Measurements from ENCODE around the gene CAV3. TPM values are rescaled to one million over a fixed set of nuclear protein-coding genes. Genes with fewer than 3 reads are reported as not detected.

Gene CAV3
- total and polyA plus RNA-seq, 2 experiments from 2014 or later: not detected

DNA sequence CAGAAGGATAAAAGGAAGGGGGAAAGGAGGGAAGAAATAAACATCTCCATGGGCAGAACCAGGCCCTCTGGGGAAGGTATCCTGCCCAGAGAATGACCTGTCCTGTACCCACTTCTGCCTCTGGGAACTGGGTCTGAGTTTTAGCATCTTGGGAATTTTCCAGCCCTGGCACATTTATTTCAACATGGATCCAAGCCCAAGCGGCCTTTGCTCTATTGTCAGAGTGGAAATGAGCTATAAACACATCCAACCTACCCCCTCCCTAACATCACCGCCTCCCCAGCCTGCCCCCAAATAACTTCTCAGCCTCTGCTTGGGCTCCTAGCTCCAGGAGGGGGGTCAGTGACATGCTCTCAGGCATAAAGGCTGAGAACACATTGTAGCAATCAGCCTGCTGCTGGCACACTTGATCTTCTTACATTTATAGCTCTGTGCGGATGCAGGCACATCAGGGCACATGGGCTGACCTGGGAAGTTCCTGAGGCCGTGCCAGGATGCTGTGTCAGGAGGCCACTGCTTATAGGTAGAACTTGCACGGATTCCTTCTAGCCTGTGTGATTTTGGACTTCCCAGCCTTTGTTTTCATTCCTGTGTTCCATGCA is 40.4 kb downstream of the CAV3 start:
- no peak overlapping the region for H3K4me3 ChIP-seq
- no peak overlapping the region for H3K27ac Mint-ChIP-seq
- H3K27me3 Mint-ChIP-seq (ENCODE audit: insufficient read depth, low read depth, poor library complexity): peaks cover 21% of the 10 kb centered on the region
- no peak overlapping the region for H3K27ac ChIP-seq (ENCODE audit: low read depth)
- H3K4me1 ChIP-seq (ENCODE audit: insufficient read depth): peaks cover 36% of the 10 kb centered on the region
- no peak overlapping the region for H3K4me3 Mint-ChIP-seq
- H3K27me3 ChIP-seq (ENCODE audit: insufficient read depth): peaks cover 8% of the 10 kb centered on the region
- H3F3A ChIP-seq (replicated peaks; ENCODE audit: low read depth): peaks cover 9% of the 10 kb centered on the region; the same call in 1 of the 2 replicates
- no peaks in the 10 kb centered on the region; the same call in 1 of the 2 replicates for H4K20me1 ChIP-seq (replicated peaks; ENCODE audit: insufficient read depth)
- H3K36me3 Mint-ChIP-seq (ENCODE audit: low read depth): no peaks in the 10 kb centered on the region
- H3K4me2 ChIP-seq: no peak overlapping the region
- no peaks in the 10 kb centered on the region for H3K36me3 ChIP-seq (ENCODE audit: insufficient read depth)
- H3K4me1 Mint-ChIP-seq: peaks cover 26% of the 10 kb centered on the region
- H3K9me3 Mint-ChIP-seq: no peaks in the 10 kb centered on the region; the same call in 2 of the 3 replicates
- TF ChIP-seq EZH2 (IDR thresholded peaks at IDR 0.05; ENCODE audit: low read depth, unreplicated experiment) (no peak), CREB1 (CRISPR knock-in tag; IDR thresholded peaks at IDR 0.05; ENCODE audit: low read depth) (no peak), POLR2AphosphoS5 (IDR thresholded peaks at IDR 0.05; ENCODE audit: low read depth) (no peak), ZNF331 (CRISPR knock-in tag; IDR thresholded peaks at IDR 0.05; ENCODE audit: low read depth) (no peak), ZNF114 (CRISPR knock-in tag; IDR thresholded peaks at IDR 0.05) (no peak), STAT1 (IDR thresholded peaks at IDR 0.05; ENCODE audit: unreplicated experiment) (no peak), EZH2phosphoT487 (IDR thresholded peaks at IDR 0.05; ENCODE audit: unreplicated experiment) (no peak), JUNB (IDR thresholded peaks at IDR 0.05; ENCODE audit: unreplicated experiment) (no peak), NANOG (IDR thresholded peaks at IDR 0.05; ENCODE audit: borderline replicate concordance) (no peak)
- TF ChIP-seq, protein P1, sequence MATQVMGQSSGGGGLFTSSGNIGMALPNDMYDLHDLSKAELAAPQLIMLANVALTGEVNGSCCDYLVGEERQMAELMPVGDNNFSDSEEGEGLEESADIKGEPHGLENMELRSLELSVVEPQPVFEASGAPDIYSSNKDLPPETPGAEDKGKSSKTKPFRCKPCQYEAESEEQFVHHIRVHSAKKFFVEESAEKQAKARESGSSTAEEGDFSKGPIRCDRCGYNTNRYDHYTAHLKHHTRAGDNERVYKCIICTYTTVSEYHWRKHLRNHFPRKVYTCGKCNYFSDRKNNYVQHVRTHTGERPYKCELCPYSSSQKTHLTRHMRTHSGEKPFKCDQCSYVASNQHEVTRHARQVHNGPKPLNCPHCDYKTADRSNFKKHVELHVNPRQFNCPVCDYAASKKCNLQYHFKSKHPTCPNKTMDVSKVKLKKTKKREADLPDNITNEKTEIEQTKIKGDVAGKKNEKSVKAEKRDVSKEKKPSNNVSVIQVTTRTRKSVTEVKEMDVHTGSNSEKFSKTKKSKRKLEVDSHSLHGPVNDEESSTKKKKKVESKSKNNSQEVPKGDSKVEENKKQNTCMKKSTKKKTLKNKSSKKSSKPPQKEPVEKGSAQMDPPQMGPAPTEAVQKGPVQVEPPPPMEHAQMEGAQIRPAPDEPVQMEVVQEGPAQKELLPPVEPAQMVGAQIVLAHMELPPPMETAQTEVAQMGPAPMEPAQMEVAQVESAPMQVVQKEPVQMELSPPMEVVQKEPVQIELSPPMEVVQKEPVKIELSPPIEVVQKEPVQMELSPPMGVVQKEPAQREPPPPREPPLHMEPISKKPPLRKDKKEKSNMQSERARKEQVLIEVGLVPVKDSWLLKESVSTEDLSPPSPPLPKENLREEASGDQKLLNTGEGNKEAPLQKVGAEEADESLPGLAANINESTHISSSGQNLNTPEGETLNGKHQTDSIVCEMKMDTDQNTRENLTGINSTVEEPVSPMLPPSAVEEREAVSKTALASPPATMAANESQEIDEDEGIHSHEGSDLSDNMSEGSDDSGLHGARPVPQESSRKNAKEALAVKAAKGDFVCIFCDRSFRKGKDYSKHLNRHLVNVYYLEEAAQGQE (IDR thresholded peaks at IDR 0.05; ENCODE audit: unreplicated experiment): no peak
- TF ChIP-seq, protein P2, sequence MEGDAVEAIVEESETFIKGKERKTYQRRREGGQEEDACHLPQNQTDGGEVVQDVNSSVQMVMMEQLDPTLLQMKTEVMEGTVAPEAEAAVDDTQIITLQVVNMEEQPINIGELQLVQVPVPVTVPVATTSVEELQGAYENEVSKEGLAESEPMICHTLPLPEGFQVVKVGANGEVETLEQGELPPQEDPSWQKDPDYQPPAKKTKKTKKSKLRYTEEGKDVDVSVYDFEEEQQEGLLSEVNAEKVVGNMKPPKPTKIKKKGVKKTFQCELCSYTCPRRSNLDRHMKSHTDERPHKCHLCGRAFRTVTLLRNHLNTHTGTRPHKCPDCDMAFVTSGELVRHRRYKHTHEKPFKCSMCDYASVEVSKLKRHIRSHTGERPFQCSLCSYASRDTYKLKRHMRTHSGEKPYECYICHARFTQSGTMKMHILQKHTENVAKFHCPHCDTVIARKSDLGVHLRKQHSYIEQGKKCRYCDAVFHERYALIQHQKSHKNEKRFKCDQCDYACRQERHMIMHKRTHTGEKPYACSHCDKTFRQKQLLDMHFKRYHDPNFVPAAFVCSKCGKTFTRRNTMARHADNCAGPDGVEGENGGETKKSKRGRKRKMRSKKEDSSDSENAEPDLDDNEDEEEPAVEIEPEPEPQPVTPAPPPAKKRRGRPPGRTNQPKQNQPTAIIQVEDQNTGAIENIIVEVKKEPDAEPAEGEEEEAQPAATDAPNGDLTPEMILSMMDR (conservative IDR thresholded peaks at IDR 0.05; ENCODE audit: low read depth in 2 of 2): no peak
- TF ChIP-seq, protein P3, sequence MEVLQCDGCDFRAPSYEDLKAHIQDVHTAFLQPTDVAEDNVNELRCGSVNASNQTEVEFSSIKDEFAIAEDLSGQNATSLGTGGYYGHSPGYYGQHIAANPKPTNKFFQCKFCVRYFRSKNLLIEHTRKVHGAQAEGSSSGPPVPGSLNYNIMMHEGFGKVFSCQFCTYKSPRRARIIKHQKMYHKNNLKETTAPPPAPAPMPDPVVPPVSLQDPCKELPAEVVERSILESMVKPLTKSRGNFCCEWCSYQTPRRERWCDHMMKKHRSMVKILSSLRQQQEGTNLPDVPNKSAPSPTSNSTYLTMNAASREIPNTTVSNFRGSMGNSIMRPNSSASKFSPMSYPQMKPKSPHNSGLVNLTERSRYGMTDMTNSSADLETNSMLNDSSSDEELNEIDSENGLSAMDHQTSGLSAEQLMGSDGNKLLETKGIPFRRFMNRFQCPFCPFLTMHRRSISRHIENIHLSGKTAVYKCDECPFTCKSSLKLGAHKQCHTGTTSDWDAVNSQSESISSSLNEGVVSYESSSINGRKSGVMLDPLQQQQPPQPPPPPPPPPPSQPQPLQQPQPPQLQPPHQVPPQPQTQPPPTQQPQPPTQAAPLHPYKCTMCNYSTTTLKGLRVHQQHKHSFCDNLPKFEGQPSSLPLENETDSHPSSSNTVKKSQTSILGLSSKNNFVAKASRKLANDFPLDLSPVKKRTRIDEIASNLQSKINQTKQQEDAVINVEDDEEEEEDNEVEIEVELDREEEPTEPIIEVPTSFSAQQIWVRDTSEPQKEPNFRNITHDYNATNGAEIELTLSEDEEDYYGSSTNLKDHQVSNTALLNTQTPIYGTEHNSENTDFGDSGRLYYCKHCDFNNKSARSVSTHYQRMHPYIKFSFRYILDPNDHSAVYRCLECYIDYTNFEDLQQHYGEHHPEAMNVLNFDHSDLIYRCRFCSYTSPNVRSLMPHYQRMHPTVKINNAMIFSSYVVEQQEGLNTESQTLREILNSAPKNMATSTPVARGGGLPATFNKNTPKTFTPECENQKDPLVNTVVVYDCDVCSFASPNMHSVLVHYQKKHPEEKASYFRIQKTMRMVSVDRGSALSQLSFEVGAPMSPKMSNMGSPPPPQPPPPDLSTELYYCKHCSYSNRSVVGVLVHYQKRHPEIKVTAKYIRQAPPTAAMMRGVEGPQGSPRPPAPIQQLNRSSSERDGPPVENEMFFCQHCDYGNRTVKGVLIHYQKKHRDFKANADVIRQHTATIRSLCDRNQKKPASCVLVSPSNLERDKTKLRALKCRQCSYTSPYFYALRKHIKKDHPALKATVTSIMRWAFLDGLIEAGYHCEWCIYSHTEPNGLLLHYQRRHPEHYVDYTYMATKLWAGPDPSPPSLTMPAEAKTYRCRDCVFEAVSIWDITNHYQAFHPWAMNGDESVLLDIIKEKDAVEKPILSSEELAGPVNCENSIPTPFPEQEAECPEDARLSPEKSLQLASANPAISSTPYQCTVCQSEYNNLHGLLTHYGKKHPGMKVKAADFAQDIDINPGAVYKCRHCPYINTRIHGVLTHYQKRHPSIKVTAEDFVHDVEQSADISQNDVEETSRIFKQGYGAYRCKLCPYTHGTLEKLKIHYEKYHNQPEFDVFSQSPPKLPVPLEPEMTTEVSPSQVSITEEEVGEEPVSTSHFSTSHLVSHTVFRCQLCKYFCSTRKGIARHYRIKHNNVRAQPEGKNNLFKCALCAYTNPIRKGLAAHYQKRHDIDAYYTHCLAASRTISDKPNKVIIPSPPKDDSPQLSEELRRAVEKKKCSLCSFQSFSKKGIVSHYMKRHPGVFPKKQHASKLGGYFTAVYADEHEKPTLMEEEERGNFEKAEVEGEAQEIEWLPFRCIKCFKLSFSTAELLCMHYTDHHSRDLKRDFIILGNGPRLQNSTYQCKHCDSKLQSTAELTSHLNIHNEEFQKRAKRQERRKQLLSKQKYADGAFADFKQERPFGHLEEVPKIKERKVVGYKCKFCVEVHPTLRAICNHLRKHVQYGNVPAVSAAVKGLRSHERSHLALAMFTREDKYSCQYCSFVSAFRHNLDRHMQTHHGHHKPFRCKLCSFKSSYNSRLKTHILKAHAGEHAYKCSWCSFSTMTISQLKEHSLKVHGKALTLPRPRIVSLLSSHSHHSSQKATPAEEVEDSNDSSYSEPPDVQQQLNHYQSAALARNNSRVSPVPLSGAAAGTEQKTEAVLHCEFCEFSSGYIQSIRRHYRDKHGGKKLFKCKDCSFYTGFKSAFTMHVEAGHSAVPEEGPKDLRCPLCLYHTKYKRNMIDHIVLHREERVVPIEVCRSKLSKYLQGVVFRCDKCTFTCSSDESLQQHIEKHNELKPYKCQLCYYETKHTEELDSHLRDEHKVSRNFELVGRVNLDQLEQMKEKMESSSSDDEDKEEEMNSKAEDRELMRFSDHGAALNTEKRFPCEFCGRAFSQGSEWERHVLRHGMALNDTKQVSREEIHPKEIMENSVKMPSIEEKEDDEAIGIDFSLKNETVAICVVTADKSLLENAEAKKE (CRISPR knock-in tag; IDR thresholded peaks at IDR 0.05): no peak
- TF ChIP-seq, protein P4, sequence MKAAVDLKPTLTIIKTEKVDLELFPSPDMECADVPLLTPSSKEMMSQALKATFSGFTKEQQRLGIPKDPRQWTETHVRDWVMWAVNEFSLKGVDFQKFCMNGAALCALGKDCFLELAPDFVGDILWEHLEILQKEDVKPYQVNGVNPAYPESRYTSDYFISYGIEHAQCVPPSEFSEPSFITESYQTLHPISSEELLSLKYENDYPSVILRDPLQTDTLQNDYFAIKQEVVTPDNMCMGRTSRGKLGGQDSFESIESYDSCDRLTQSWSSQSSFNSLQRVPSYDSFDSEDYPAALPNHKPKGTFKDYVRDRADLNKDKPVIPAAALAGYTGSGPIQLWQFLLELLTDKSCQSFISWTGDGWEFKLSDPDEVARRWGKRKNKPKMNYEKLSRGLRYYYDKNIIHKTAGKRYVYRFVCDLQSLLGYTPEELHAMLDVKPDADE (IDR thresholded peaks at IDR 0.05): no peak
- no peak overlapping the region for H2AFZ ChIP-seq
- DNase-seq (ENCODE audit: low spot score): no peak
- H3K79me2 ChIP-seq (replicated peaks; ENCODE audit: insufficient read depth): no peaks in the 10 kb centered on the region
- H3K9me2 ChIP-seq (ENCODE audit: insufficient read depth): 0 out of 2 replicates have a peak, but pooled peaks cover 9% of the 10 kb centered on the region
- no peak for ATAC-seq

Measured in GM23338 (cell line).